Left cardiac atrium (tissue), 4 donors: ENCODE data around the gene NF1. TPM values are rescaled to one million over a fixed set of nuclear protein-coding genes. Genes with fewer than 3 reads are reported as not detected.
A peak's percentile ranks its signal among the peaks of the same experiment; 100 is the strongest.
"Not testable (repeated sequence)": the region's sequence is repeated elsewhere in the genome, so short reads cannot be mapped to it uniquely, and the experiment has no call there.

Experiments used
- ATAC-seq, 2 donors: fragments of 200-7000 bp; cut with Tn5 transposase; one replicate each; pipeline ENCODE4 v1.9.1; 2020; ENCODE audit warnings: mild to moderate bottlenecking in 2 of 2, moderate library complexity in 2 of 2
- DNase-seq: peaks from one replicate; pipeline ENCODE4 v3.0.0-alpha.2; 2020
- intact Hi-C, 2 donors: fragments of 100-400 bp; cut with DNase I; formaldehyde crosslinking; loops; one replicate each; pipeline versions ENCODE4 v1.14.1 to v1.15.1; 2022 to 2023
- total RNA-seq, 2 donors: library from RNA; stranded (reverse); fragmentation: NEBNext Ultra II Directional; extraction: Animal tissue kit (Norgen Biotek cat#: 25700); gene quantifications; one replicate each; pipeline ENCODE4 v1.2.1, GENCODE V29; 2021
- donor health status: DM: no; HTN: yes; CAD: no.
- donor health status: DM: no; HTN: yes; CAD: no; lungs with severe emphysema.
- donor health status: DM: yes; HTN: yes; CAD: no.
- donor health status: Dilated cardiomyopathy.

The NF1 gene
- total RNA-seq, 2 donors from 2014 or later: 39.3 to 53.5 TPM

- intact Hi-C loops: no loop called here
- no peak for ATAC-seq
- DNase-seq: no peak
These were observed 21.4 kb upstream of the NF1 start for GRCh38 chr17:31073411-31073810.

GRCh38 chr17:31074772-31075555 is 19.8 kb upstream of the NF1 start:
- DNase-seq (no peak), ATAC-seq (no peak)
- intact Hi-C loops: no loop called here

- DNase-seq (no peak), ATAC-seq (no peak)
- intact Hi-C loops: no loop called here
These were observed 16.5 kb upstream of the NF1 start for GRCh38 chr17:31078290-31078689.

GRCh38 chr17:31079731-31080130 is 15.0 kb upstream of the NF1 start:
- no peak for ATAC-seq
- DNase-seq: no peak
- intact Hi-C loops: no loop called here

GRCh38 chr17:31085563-31085962 is 9.2 kb upstream of the NF1 start:
- ATAC-seq: peak in 1 of 2 donors; percentile 56
- no peak for DNase-seq
- intact Hi-C loops: no loop called here

GRCh38 chr17:31089471-31089870 is 5.3 kb upstream of the NF1 start:
- DNase-seq (no peak), ATAC-seq (no peak)
- intact Hi-C loops: no loop called here

- DNase-seq, intact Hi-C loops, ATAC-seq: not testable (repeated sequence)
These were observed 4.1 kb upstream of the NF1 start for GRCh38 chr17:31090650-31091049.

- DNase-seq (no peak), ATAC-seq (no peak)
- intact Hi-C loops: no loop called here
These were observed 2.2 kb upstream of the NF1 start for GRCh38 chr17:31092475-31093064.

GRCh38 chr17:31093866-31094599 is 744 bp upstream of the NF1 start:
- no peak for ATAC-seq
- intact Hi-C loops: no loop called here
- DNase-seq: no peak

GRCh38 chr17:31095236-31096105 is 694 bp downstream of the NF1 start:
- peak; percentile 46 to 69 for ATAC-seq
- intact Hi-C loops: no loop called here
- peak; percentile 58 for DNase-seq

- DNase-seq: no peak
- intact Hi-C loops: no loop called here
- ATAC-seq: no peak
These were observed 1.3 kb downstream of the NF1 start for GRCh38 chr17:31096106-31096436.

GRCh38 chr17:31099016-31099415 is 4.2 kb downstream of the NF1 start:
- DNase-seq (no peak), ATAC-seq (no peak)
- intact Hi-C loops: no loop called here

GRCh38 chr17:31100840-31101459 is 6.2 kb downstream of the NF1 start:
- ATAC-seq (no peak), DNase-seq (no peak)
- intact Hi-C loops: loop anchor here in 1 of 2 donors (10.0 kb wide), 1 partner anchor 54 kb away; no protein-coding TSS in a partner anchor

- ATAC-seq (no peak), DNase-seq (no peak)
- intact Hi-C loops: loop anchor here in 1 of 2 donors (10.0 kb wide), 1 partner anchor 53 kb away; no protein-coding TSS in a partner anchor
These were observed 7.2 kb downstream of the NF1 start for GRCh38 chr17:31101943-31102342.

GRCh38 chr17:31105991-31106390 is 11.2 kb downstream of the NF1 start:
- DNase-seq: no peak
- intact Hi-C loops: loop anchor here in 1 of 2 donors (10.0 kb wide), 1 partner anchor 49 kb away; no protein-coding TSS in a partner anchor
- ATAC-seq: no peak

- DNase-seq: no peak
- ATAC-seq: no peak
- intact Hi-C loops: no loop called here
These were observed 16.4 kb downstream of the NF1 start for GRCh38 chr17:31111183-31111582.

GRCh38 chr17:31112001-31112661 is 17.4 kb downstream of the NF1 start:
- DNase-seq (no peak), ATAC-seq (no peak)
- intact Hi-C loops: no loop called here

GRCh38 chr17:31113368-31113767 is 18.6 kb downstream of the NF1 start:
- ATAC-seq, DNase-seq, intact Hi-C loops: not testable (repeated sequence)
